SK-N-SH (cell line): ENCODE data around the gene TIGD6.

Experiments
- EZH2phosphoT487 ChIP-seq: fragments of 200-600 bp; sonication (generic); IDR thresholded peaks from 2 replicates; pipeline ENCODE4 v1.6.1; 2017; ENCODE audit warnings: low read depth, mixed run types, mild to moderate bottlenecking, antibody characterized with exemption, moderate library complexity, borderline replicate concordance
- NFIC ChIP-seq: IDR thresholded peaks from 2 replicates; pipeline ENCODE4 v1.4.0; 2012; ENCODE audit warnings: borderline replicate concordance
- POLR2AphosphoS5 ChIP-seq: IDR thresholded peaks from 2 replicates; pipeline ENCODE4 v1.6.1; 2012; ENCODE audit warnings: low read depth, low read length
- RXRA ChIP-seq: IDR thresholded peaks from 2 replicates; pipeline ENCODE4 v1.4.0; 2012; ENCODE audit warnings: low read depth, mild to moderate bottlenecking, borderline replicate concordance
- TCF12 ChIP-seq: IDR thresholded peaks from 2 replicates; pipeline ENCODE4 v1.4.0; 2012
- TEAD4 ChIP-seq: IDR thresholded peaks from 2 replicates; pipeline ENCODE4 v1.4.0; 2012; ENCODE audit warnings: mild to moderate bottlenecking, borderline replicate concordance; ENCODE audit not compliant: insufficient read depth
- YY1 ChIP-seq: IDR thresholded peaks from 2 replicates; pipeline ENCODE4 v1.4.0; 2012; ENCODE audit warnings: low read depth, mild to moderate bottlenecking
- TF ChIP-seq, protein P1 (sequence below): IDR thresholded peaks from 2 replicates; pipeline ENCODE4 v1.4.0; 2012; ENCODE audit warnings: low read depth, borderline replicate concordance
- TF ChIP-seq, protein P2 (sequence below): IDR thresholded peaks from 2 replicates; pipeline ENCODE4 v1.4.0; 2012; ENCODE audit warnings: low read depth, borderline replicate concordance
- TF ChIP-seq, protein P3 (sequence below): fragments of 200-600 bp; sonication (generic); IDR thresholded peaks from 2 replicates; pipeline ENCODE4 v1.6.1; 2017; ENCODE audit warnings: antibody characterized with exemption, mild to moderate bottlenecking, moderate library complexity
- TF ChIP-seq, protein P4 (sequence below): IDR thresholded peaks from 2 replicates; pipeline ENCODE4 v1.6.1; 2012; ENCODE audit warnings: mild to moderate bottlenecking, low read depth, low read length, moderate library complexity

DNA sequence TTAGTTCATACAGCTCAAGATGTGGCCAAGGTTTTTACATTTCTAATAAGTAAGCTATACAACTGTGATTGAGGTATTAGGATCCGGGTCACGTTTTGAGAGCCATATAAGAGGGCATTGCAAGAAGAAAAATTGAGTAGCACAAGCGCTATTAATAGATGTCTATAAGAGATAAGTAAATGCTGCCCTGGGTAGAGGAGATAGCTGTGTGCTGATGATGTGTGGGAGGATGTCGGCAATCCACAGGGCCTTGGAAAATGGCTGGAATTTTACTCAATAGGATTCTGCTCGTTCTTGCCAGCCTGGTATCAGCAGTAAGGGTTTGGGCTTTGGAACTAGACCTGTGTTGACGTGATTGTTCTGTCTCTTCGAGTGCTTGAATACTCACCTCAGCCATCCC lies 44.3 kb upstream of the TIGD6 start:
- TF ChIP-seq, protein P1, sequence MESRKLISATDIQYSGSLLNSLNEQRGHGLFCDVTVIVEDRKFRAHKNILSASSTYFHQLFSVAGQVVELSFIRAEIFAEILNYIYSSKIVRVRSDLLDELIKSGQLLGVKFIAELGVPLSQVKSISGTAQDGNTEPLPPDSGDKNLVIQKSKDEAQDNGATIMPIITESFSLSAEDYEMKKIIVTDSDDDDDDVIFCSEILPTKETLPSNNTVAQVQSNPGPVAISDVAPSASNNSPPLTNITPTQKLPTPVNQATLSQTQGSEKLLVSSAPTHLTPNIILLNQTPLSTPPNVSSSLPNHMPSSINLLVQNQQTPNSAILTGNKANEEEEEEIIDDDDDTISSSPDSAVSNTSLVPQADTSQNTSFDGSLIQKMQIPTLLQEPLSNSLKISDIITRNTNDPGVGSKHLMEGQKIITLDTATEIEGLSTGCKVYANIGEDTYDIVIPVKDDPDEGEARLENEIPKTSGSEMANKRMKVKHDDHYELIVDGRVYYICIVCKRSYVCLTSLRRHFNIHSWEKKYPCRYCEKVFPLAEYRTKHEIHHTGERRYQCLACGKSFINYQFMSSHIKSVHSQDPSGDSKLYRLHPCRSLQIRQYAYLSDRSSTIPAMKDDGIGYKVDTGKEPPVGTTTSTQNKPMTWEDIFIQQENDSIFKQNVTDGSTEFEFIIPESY: no peak
- TF ChIP-seq EZH2phosphoT487: no peak
- TF ChIP-seq, protein P2, sequence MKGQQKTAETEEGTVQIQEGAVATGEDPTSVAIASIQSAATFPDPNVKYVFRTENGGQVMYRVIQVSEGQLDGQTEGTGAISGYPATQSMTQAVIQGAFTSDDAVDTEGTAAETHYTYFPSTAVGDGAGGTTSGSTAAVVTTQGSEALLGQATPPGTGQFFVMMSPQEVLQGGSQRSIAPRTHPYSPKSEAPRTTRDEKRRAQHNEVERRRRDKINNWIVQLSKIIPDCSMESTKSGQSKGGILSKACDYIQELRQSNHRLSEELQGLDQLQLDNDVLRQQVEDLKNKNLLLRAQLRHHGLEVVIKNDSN: no peak
- TF ChIP-seq, protein P3, sequence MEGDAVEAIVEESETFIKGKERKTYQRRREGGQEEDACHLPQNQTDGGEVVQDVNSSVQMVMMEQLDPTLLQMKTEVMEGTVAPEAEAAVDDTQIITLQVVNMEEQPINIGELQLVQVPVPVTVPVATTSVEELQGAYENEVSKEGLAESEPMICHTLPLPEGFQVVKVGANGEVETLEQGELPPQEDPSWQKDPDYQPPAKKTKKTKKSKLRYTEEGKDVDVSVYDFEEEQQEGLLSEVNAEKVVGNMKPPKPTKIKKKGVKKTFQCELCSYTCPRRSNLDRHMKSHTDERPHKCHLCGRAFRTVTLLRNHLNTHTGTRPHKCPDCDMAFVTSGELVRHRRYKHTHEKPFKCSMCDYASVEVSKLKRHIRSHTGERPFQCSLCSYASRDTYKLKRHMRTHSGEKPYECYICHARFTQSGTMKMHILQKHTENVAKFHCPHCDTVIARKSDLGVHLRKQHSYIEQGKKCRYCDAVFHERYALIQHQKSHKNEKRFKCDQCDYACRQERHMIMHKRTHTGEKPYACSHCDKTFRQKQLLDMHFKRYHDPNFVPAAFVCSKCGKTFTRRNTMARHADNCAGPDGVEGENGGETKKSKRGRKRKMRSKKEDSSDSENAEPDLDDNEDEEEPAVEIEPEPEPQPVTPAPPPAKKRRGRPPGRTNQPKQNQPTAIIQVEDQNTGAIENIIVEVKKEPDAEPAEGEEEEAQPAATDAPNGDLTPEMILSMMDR: no peak
- TF ChIP-seq TCF12: no peak
- no peak for TF ChIP-seq POLR2AphosphoS5
- TF ChIP-seq NFIC: no peak
- TF ChIP-seq TEAD4: no peak
- TF ChIP-seq, protein P4, sequence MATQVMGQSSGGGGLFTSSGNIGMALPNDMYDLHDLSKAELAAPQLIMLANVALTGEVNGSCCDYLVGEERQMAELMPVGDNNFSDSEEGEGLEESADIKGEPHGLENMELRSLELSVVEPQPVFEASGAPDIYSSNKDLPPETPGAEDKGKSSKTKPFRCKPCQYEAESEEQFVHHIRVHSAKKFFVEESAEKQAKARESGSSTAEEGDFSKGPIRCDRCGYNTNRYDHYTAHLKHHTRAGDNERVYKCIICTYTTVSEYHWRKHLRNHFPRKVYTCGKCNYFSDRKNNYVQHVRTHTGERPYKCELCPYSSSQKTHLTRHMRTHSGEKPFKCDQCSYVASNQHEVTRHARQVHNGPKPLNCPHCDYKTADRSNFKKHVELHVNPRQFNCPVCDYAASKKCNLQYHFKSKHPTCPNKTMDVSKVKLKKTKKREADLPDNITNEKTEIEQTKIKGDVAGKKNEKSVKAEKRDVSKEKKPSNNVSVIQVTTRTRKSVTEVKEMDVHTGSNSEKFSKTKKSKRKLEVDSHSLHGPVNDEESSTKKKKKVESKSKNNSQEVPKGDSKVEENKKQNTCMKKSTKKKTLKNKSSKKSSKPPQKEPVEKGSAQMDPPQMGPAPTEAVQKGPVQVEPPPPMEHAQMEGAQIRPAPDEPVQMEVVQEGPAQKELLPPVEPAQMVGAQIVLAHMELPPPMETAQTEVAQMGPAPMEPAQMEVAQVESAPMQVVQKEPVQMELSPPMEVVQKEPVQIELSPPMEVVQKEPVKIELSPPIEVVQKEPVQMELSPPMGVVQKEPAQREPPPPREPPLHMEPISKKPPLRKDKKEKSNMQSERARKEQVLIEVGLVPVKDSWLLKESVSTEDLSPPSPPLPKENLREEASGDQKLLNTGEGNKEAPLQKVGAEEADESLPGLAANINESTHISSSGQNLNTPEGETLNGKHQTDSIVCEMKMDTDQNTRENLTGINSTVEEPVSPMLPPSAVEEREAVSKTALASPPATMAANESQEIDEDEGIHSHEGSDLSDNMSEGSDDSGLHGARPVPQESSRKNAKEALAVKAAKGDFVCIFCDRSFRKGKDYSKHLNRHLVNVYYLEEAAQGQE: no peak
- TF ChIP-seq YY1: no peak
- no peak for TF ChIP-seq RXRA
